ENCODE data around the gene OPCML.

OPCML gene

DNA sequence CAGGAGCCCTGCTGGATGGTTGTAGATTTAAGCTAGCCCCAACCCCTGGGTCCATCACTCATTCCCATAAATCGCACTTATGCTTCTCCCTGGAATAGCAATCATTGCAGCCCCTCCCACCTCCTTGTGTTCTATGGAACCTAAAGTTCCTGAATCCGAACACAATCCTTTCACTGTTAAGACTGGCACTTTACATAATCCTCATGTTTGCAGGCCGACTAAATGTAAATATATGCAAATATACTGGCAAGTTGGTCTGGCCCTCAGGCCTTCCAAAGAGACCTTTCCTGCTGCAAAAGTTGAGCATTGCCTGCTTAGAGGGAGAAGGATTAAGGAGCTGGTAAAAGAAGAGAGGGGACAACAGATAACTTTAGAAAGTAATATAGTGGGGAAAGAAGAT lies 892.9 kb downstream of the OPCML start (continued):
- TF ChIP-seq, protein P1, sequence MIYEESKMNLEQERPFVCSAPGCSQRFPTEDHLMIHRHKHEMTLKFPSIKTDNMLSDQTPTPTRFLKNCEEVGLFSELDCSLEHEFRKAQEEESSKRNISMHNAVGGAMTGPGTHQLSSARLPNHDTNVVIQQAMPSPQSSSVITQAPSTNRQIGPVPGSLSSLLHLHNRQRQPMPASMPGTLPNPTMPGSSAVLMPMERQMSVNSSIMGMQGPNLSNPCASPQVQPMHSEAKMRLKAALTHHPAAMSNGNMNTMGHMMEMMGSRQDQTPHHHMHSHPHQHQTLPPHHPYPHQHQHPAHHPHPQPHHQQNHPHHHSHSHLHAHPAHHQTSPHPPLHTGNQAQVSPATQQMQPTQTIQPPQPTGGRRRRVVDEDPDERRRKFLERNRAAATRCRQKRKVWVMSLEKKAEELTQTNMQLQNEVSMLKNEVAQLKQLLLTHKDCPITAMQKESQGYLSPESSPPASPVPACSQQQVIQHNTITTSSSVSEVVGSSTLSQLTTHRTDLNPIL (CRISPR knock-in tag; IDR thresholded peaks at IDR 0.05; ENCODE audit: low read depth) = no peak
- TF ChIP-seq ZNF8 (CRISPR knock-in tag; IDR thresholded peaks at IDR 0.05) (no peak), ESRRG (CRISPR knock-in tag; IDR thresholded peaks at IDR 0.05) (no peak), CSDC2 (CRISPR knock-in tag; IDR thresholded peaks at IDR 0.05) (no peak)

DNA sequence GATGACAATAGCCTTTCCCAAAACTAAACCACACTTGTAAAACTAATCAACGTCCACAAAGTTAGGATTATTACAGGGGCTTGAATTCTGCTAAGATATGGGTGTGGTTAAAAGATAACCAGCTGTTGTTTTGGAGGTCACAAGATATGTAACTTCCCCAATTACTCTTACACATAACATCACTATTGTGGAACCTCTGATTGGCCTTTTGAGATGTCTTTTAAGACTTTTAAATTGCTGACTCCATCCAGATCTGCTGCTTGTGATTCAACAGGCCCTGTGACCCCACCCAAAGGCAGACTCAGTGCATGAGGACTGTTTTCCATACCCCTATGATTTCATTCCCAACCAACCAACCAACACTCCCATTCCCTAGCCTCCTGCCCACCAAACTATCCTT lies 893.9 kb downstream of the OPCML start:
- TF ChIP-seq ZC3H10 (CRISPR knock-in tag; IDR thresholded peaks at IDR 0.05) (no peak), CSDC2 (CRISPR knock-in tag; IDR thresholded peaks at IDR 0.05) (no peak), SNAI2 (CRISPR knock-in tag; IDR thresholded peaks at IDR 0.05) (no peak), ZFP30 (CRISPR knock-in tag; IDR thresholded peaks at IDR 0.05) (no peak), ZNF70 (CRISPR knock-in tag; IDR thresholded peaks at IDR 0.05) (no peak), ZNF565 (CRISPR knock-in tag; conservative IDR thresholded peaks at IDR 0.05; ENCODE audit: low read depth) (no peak), ESRRG (CRISPR knock-in tag; IDR thresholded peaks at IDR 0.05) (no peak), GLIS3 (CRISPR knock-in tag; IDR thresholded peaks at IDR 0.05) (no peak), TOX (CRISPR knock-in tag; IDR thresholded peaks at IDR 0.05; ENCODE audit: borderline replicate concordance) (no peak), PPARA (CRISPR knock-in tag; IDR thresholded peaks at IDR 0.05; ENCODE audit: borderline replicate concordance) (no peak), ZNF8 (CRISPR knock-in tag; IDR thresholded peaks at IDR 0.05) (no peak), RARB (CRISPR knock-in tag; IDR thresholded peaks at IDR 0.05) (no peak), ZFP3 (CRISPR knock-in tag; IDR thresholded peaks at IDR 0.05) (no peak), BACH2 (CRISPR knock-in tag; IDR thresholded peaks at IDR 0.05; ENCODE audit: borderline replicate concordance) (no peak), ISL1 (CRISPR knock-in tag; IDR thresholded peaks at IDR 0.05) (no peak), ARNTL (CRISPR knock-in tag; IDR thresholded peaks at IDR 0.05; ENCODE audit: borderline replicate concordance, low read depth) (no peak)
- TF ChIP-seq, protein P2, sequence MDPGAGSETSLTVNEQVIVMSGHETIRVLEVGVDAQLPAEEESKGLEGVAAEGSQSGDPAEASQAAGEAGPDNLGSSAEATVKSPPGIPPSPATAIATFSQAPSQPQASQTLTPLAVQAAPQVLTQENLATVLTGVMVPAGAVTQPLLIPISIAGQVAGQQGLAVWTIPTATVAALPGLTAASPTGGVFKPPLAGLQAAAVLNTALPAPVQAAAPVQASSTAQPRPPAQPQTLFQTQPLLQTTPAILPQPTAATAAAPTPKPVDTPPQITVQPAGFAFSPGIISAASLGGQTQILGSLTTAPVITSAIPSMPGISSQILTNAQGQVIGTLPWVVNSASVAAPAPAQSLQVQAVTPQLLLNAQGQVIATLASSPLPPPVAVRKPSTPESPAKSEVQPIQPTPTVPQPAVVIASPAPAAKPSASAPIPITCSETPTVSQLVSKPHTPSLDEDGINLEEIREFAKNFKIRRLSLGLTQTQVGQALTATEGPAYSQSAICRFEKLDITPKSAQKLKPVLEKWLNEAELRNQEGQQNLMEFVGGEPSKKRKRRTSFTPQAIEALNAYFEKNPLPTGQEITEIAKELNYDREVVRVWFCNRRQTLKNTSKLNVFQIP (CRISPR knock-in tag; IDR thresholded peaks at IDR 0.05; ENCODE audit: borderline replicate concordance, low read depth) = no peak
- TF ChIP-seq, protein P3, sequence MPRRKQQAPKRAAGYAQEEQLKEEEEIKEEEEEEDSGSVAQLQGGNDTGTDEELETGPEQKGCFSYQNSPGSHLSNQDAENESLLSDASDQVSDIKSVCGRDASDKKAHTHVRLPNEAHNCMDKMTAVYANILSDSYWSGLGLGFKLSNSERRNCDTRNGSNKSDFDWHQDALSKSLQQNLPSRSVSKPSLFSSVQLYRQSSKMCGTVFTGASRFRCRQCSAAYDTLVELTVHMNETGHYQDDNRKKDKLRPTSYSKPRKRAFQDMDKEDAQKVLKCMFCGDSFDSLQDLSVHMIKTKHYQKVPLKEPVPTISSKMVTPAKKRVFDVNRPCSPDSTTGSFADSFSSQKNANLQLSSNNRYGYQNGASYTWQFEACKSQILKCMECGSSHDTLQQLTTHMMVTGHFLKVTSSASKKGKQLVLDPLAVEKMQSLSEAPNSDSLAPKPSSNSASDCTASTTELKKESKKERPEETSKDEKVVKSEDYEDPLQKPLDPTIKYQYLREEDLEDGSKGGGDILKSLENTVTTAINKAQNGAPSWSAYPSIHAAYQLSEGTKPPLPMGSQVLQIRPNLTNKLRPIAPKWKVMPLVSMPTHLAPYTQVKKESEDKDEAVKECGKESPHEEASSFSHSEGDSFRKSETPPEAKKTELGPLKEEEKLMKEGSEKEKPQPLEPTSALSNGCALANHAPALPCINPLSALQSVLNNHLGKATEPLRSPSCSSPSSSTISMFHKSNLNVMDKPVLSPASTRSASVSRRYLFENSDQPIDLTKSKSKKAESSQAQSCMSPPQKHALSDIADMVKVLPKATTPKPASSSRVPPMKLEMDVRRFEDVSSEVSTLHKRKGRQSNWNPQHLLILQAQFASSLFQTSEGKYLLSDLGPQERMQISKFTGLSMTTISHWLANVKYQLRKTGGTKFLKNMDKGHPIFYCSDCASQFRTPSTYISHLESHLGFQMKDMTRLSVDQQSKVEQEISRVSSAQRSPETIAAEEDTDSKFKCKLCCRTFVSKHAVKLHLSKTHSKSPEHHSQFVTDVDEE (CRISPR knock-in tag; IDR thresholded peaks at IDR 0.05) = no peak
- TF ChIP-seq, protein P1 (CRISPR knock-in tag; IDR thresholded peaks at IDR 0.05; ENCODE audit: low read depth) = no peak

DNA sequence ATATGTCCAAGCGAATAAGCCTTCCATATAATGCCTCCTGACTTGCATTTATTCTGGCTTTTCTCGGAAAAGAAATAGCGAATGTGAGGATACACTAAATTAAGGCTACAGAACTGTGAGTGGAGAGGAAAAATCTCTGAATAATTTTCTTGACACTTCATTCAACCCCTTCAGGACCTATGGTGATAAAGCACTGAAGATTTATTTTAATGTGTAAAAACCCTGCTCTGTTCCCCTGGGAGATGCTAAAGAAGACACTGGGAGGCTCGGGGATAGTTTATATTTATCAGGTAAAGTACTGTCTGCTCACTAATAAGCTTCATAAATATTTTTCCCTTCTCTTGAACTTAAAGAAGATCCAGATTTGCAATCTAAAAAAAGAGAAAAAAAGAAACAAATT lies 895.8 kb downstream of the OPCML start:
- no peak for ATAC-seq
- TF ChIP-seq SNAI2 (CRISPR knock-in tag; IDR thresholded peaks at IDR 0.05) (no peak), ISL1 (CRISPR knock-in tag; IDR thresholded peaks at IDR 0.05) (no peak), ZFP30 (CRISPR knock-in tag; IDR thresholded peaks at IDR 0.05) (no peak), GLIS3 (CRISPR knock-in tag; IDR thresholded peaks at IDR 0.05) (no peak), CSDC2 (CRISPR knock-in tag; IDR thresholded peaks at IDR 0.05) (no peak), ZNF8 (CRISPR knock-in tag; IDR thresholded peaks at IDR 0.05) (no peak), ARNTL (CRISPR knock-in tag; IDR thresholded peaks at IDR 0.05; ENCODE audit: borderline replicate concordance, low read depth) (no peak), BACH2 (CRISPR knock-in tag; IDR thresholded peaks at IDR 0.05; ENCODE audit: borderline replicate concordance) (no peak), TOX (CRISPR knock-in tag; IDR thresholded peaks at IDR 0.05; ENCODE audit: borderline replicate concordance) (no peak), ESRRG (CRISPR knock-in tag; IDR thresholded peaks at IDR 0.05) (no peak), OSR1 (CRISPR knock-in tag; IDR thresholded peaks at IDR 0.05) (no peak), RARB (CRISPR knock-in tag; IDR thresholded peaks at IDR 0.05) (no peak), ZNF565 (CRISPR knock-in tag; conservative IDR thresholded peaks at IDR 0.05; ENCODE audit: low read depth) (no peak), ZNF70 (CRISPR knock-in tag; IDR thresholded peaks at IDR 0.05) (no peak), TCF4 (CRISPR knock-in tag; IDR thresholded peaks at IDR 0.05; ENCODE audit: borderline replicate concordance) (no peak)
- TF ChIP-seq, protein P4, sequence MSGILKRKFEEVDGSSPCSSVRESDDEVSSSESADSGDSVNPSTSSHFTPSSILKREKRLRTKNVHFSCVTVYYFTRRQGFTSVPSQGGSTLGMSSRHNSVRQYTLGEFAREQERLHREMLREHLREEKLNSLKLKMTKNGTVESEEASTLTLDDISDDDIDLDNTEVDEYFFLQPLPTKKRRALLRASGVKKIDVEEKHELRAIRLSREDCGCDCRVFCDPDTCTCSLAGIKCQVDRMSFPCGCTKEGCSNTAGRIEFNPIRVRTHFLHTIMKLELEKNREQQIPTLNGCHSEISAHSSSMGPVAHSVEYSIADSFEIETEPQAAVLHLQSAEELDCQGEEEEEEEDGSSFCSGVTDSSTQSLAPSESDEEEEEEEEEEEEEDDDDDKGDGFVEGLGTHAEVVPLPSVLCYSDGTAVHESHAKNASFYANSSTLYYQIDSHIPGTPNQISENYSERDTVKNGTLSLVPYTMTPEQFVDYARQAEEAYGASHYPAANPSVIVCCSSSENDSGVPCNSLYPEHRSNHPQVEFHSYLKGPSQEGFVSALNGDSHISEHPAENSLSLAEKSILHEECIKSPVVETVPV (CRISPR knock-in tag; IDR thresholded peaks at IDR 0.05) = no peak
- TF ChIP-seq, protein P2 (CRISPR knock-in tag; IDR thresholded peaks at IDR 0.05; ENCODE audit: borderline replicate concordance, low read depth) = no peak

More for the DNA sequence above, 893.9 kb downstream of the OPCML start:
- no peak for ATAC-seq

Measured in SK-N-SH treated with all-trans-retinoic acid at 6 μM for 48 hours (cell line).